GM18519 (cell line): ENCODE data around the gene EFR3B.

ENCODE experiments used
- ATAC-seq: cut with Tn5 transposase; IDR thresholded peaks from one replicate; pipeline ENCODE4 v1.9.1; 2021; ENCODE audit warnings: mild to moderate bottlenecking, moderate library complexity; ENCODE audit not compliant: unreplicated experiment, low FRiP score

The EFR3B gene

GRCh38 chr2:25174192-25174861 lies 132.5 kb downstream of the EFR3B start:
- no peak for ATAC-seq

GRCh38 chr2:25176138-25176537 lies 134.3 kb downstream of the EFR3B start:
- no peak for ATAC-seq

GRCh38 chr2:25176541-25177181 lies 134.8 kb downstream of the EFR3B start:
- ATAC-seq, result no peak

- ATAC-seq, result no peak
Observed at GRCh38 chr2:25177211-25177611, 135.3 kb downstream of the EFR3B start.

GRCh38 chr2:25178976-25179375 lies 137.1 kb downstream of the EFR3B start:
- ATAC-seq, result no peak

GRCh38 chr2:25184254-25184653 lies 142.4 kb downstream of the EFR3B start:
- ATAC-seq, result no peak

GRCh38 chr2:25187729-25188350 lies 146.0 kb downstream of the EFR3B start:
- no peak for ATAC-seq

- no peak for ATAC-seq
Observed at GRCh38 chr2:25188405-25188804, 146.5 kb downstream of the EFR3B start.

GRCh38 chr2:25190536-25190935 lies 148.7 kb downstream of the EFR3B start:
- no peak for ATAC-seq

- ATAC-seq, result no peak
Observed at GRCh38 chr2:25194576-25195122, 152.8 kb downstream of the EFR3B start.

GRCh38 chr2:25197336-25198208 lies 155.7 kb downstream of the EFR3B start:
- ATAC-seq, result no peak

GRCh38 chr2:25198209-25198525 lies 156.3 kb downstream of the EFR3B start:
- ATAC-seq, result no peak

GRCh38 chr2:25198576-25198975 lies 156.7 kb downstream of the EFR3B start:
- no peak for ATAC-seq

- ATAC-seq, result no peak
Observed at GRCh38 chr2:25201265-25201664, 159.4 kb downstream of the EFR3B start.

GRCh38 chr2:25201794-25202193 lies 159.9 kb downstream of the EFR3B start:
- ATAC-seq, result no peak

GRCh38 chr2:25202275-25202674 lies 160.4 kb downstream of the EFR3B start:
- ATAC-seq, result no peak

GRCh38 chr2:25204190-25204838 lies 162.4 kb downstream of the EFR3B start:
- ATAC-seq, result no peak

GRCh38 chr2:25207078-25207545 lies 165.2 kb downstream of the EFR3B start:
- ATAC-seq, result no peak
